Measurements from ENCODE around the gene TNFAIP6.
"Not testable (repeated sequence)": the region's sequence is repeated elsewhere in the genome, so short reads cannot be mapped to it uniquely, and the experiment has no call there.

TNFAIP6 gene

DNA sequence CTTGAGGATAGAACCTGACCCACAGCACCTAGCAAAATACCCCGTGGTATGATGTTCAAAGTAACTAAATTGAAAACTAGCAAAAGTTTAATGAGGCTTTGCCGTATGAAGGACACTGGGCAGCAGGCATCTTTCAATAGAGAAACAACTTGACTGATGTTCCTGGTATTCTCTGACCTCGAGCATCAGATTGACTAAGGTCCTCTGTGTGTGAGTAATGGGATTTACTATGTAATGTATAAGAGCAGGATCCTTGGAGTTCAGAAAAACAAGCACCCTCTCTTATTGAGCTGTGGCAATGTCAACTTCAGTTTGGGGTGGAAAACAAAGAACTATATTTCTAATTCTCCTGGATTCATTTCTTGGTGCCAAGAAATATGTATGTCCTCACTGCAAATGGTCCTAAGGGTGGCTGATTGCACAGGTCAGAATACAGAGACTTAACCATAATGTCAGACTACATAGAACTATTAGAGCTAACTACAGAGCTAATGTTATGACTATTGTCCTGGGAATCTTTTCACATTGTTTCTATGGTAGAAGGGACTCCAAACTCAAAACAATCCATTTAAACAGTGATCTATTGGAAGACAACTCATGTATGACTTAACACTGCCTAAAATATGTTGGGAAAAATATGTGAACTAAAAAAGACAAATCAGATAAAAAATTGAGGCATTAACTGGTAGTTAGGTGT lies 4.4 kb downstream of the TNFAIP6 start:
- DNase-seq, result no peak

DNA sequence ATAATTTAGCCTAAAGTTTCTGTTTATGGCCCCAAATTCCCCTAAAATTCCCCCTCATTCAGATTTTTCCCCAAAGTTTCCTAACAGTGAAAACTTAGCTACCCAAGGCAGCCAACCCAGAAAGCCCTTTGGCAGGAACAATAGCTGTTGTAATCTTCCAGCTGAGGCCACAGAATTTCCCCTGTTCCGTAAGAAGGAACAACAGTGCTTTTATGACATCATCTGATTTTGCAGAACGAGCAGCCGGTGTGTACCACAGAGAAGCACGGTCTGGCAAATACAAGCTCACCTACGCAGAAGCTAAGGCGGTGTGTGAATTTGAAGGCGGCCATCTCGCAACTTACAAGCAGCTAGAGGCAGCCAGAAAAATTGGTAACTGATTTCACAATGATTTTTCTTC lies 6.3 kb downstream of the TNFAIP6 start:
- DNase-seq, result peak; percentile 42 to 75

DNA sequence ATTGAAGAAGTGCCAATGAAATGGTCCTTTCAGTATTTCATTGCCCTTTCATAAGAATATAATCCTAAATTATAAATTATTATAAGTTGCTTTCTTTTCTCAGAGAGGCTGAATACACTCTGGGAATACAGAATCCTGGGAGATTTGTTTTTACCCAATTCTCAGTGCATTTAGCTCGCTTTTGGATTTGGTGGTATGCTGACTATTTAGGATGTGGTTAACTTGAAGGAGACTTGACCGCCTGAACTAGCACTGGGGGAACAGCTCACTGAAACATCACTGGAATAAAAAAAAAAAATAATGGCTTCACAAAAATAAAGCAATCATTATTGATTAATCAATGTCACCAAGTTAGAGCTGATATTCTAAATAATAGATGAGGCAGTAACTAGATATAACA lies 10.2 kb downstream of the TNFAIP6 start:
- DNase-seq, result no peak

DNA sequence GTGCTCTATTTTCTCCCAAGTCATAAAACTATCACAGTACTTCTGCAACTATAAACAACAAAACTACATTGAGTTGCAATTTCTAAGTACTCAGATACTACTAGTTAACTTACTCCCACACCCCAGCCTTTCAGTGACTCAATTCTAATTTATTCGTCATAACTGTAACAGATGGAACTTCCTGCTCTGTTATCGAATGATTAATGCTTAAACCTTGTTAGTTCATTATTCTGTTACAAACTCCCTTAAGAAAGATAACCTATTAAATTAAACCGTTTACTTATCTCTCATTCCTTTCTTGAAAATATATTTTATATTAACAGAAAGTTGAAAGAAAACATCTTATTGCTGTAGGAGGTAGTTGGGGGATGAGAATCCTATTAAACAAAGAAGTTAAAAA lies 17.0 kb downstream of the TNFAIP6 start:
- DNase-seq, result no peak

DNA sequence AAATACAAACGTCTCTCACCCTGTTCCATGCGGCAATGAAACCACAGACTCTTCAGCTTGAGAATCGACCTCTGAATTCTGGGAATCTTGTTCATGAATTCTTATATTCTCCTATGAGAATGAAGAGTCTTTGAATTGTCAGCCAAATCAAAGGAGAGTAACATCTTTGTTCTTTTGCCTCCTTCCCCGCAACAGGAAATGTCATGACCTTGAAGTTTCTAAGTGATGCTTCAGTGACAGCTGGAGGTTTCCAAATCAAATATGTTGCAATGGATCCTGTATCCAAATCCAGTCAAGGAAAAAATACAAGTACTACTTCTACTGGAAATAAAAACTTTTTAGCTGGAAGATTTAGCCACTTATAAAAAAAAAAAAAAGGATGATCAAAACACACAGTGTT lies 21.8 kb downstream of the TNFAIP6 start:
- DNase-seq, result no peak

DNA sequence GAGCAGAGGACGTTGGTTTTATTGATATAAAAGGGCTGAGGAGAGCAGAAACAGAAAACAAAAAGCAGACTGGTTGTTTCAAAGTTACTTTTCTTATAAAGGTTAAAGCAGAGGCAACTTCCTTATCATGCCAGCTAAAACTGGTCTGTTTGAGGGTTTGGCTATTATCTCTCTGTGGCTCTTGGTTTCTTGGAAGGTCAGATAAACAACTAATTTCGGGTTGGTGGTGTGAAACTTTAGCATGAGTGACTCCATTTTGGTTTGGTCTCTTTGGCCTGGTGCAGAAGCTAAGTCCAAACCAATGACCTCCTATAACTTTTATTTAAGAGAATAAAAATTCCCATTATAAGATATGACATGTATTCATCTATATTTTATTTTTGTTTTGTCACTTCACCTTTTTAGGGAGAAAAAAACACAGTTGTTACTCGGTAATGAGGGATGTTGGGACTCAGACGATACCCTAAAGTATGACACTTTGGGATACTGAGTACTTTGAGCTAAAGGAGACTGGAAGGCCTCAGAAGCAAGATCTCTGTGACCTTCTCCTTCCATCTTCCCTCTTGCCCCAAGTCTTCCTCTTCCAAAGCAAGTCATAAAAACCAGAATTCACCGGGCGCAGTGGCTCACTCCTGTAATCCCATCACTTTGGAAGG lies 23.3 kb downstream of the TNFAIP6 start:
- DNase-seq, result no peak

DNA sequence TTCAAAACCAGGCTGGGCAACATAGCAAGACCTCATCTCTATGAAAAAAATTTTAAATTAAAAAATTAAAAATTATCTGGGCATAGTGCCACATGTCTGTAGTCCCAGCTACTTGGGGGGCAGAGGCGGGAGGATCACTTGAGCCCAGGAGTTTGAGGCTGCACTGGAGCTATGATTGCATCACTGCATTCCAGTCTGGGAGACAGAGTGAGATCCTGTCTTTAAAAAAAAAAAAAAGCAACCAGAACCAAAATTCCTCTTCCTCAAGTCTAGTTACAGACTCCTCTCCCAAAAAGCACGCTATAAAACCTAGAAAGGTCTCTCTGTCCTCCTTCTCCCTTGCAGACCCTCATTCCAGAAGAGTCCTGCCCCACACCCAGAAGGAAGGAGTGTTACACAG lies 23.9 kb downstream of the TNFAIP6 start:
- DNase-seq, result no peak

DNA sequence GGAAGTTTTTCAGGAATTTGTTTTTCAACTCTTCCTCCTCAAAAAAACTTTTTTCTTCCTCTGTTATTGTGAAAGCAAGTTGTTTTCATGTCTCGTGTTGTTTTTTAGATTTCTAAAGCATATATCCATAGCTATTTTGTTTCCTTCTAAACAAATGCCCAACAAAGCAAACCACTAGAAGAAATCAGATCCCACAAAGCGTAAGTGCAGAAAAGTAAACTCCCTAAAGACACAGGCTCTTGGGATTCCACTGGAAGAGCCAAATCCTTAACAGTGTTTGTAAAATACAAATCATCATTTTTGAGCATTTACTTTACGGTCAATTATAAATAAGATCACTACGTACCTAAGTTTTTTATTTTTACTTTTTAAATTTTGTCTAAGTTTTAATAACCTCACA lies 30.6 kb downstream of the TNFAIP6 start:
- no peak for DNase-seq

DNA sequence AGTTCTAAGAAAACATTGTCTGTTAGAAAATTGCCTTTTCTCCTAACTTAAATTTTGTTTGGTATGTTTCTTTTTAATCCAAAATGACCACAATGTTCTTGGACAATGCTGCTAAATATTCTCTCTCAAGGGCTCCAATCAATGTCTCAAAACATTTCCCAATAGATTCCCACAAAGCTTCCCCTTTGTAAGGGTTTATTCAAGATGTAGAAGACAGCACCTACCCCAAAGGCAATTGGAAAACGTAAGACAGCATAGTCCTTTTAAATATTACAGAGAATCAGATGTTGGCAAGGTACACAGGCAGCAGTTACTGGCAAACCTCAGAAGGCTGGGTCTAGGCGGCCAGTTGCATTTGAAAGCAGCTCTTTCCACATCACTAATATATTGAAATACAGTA lies 34.0 kb downstream of the TNFAIP6 start:
- DNase-seq, result no peak

DNA sequence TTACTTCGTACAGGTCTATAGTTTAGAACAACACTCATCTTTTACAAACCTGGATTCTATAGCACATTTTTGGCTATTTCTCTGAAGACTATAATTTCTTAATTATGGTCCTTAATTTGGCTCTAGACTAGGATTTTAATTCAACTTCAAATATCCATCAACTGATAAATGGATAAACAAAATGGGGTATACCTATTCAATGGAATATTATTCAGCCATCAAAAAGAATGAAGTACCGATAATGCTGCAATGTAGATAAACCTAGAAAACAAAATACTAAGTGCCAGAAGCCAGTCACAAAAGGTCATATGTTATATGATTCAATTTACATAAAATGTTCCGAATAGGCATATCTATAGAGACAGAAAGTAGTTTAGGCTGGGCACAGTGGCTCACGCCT lies 37.1 kb downstream of the TNFAIP6 start:
- no peak for DNase-seq

DNA sequence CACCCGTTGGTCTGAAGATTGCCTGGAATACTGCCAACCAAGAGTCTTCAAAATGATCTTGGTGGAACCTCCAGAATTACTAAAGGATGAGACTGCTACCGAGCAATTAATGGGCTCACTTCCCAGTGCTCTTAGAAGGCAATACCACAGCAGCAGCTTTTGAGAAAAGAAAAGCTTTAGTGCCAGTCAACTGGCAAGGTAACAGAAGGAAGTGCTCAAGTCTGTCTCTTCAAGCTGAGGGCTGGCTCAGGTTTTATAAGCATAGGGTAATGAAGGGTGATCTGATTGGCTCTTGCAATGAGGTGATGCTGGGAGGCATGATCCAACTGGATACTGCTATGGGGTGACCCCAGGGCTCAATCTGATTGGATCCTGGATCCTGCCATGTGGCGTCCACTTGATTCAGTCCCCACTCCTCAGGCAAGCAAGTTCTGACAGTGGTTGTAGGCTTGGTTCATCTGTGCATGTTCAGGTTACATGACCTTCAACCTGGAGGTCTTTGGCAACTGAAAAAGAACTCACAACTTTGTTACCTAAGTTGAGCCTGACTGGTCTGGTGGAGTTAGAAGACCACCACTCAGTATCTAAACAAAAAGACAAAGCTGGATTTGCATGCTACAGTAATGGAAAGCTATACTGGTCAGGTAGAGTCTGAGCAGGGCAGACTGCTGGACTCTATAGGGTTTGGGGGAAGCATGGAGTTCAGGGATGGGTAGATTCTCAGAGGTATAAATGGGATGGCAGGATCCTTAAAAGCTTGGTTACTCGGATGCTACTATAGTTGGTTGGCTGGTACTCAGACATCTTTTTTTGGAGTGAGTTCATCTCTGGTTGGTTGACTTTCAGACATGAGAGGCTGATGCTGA lies 38.4 kb downstream of the TNFAIP6 start:
- no peak for DNase-seq

DNA sequence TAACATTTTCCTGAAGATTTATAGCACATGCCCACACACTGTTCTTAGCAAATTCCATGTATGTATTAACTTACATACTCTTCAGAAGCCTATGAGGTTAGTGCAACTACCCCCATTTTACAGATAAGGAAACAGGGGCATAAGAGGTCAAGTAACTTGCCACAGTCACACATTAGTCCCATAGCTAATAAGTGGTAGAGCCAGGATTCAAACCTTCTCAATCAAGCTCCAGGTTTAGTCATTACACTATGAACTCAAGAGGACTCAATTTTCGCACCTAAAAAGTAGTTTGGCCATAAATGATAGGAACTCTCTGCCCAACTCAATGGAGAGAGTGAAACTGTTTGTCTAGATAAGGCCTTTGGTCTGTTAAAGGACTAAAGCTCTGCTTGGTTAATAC lies 42.6 kb downstream of the TNFAIP6 start:
- no peak for DNase-seq

DNA sequence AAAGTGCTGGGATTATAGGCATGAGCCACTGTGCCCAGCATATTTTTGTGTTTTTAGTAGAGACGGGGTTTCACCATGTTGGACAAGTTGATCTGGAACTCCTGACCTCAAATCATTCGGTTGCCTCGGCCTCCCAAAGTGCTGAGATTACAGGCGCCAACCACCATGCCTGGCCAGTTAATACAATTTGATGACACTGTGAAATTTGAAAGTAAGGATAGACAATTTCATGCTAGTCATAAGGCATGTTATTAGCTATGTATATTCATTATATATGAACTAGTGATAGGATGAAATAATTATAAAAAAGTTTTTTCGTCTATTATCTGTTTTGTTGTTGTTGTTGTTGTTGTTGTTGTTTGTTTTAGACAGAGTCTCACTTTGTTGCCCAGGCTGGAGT lies 43.8 kb downstream of the TNFAIP6 start:
- no peak for DNase-seq

DNA sequence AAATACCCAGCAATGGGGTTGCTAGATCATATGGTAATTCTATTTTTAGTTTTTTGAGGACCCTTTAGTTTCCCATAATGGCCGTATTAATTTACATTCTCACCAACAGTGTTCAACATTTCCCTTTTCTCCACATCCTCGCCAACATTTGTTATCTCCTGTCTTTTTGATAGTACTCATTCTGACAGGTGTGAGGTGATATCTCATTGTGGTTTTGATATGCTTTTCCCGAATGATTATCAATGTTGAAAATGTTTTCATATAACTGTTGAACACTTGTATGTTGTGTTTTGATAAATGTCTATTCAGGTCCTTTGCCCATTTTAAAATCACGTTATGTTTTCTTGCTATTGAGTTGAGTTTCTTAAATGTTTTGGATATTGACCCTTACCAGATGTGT lies 46.5 kb downstream of the TNFAIP6 start:
- no peak for DNase-seq

DNA sequence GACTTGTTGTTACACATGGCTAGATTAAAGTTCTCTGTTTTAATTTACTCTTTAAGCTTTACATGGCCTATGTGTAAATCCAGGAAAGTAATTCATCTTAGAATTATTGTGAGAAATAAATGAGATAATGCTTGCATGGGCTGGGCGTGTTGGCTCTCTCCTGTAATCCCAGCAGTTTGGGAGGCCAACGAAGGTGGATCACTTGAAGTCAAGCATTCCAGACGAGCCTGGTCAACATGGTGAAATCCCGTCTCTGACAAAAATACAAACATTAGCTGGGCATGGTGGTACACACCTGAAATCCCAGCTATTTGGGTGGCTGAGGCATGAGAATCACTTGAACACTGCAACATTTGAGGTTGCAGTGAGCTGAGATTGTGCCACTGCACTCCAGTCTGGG lies 48.0 kb downstream of the TNFAIP6 start:
- no peak for DNase-seq

DNA sequence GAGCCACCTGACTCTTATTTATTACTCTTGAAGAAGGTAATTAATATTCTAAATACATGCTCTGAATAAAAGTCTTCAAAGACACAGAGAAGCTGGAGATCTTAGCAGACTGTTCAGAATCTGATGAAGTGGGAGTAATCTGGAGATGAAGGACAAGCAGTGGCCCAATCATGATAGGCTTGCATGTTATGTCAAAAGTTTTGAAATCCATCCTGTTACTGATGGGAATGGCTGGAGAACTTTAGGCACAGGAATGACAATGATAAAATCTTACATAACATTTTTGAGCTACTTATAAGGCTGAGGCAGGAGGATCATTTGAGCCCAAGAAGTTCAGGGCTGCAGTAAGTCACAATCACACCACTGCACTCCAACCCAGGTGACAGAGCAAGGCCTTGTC lies 49.9 kb downstream of the TNFAIP6 start:
- no peak for DNase-seq

DNA sequence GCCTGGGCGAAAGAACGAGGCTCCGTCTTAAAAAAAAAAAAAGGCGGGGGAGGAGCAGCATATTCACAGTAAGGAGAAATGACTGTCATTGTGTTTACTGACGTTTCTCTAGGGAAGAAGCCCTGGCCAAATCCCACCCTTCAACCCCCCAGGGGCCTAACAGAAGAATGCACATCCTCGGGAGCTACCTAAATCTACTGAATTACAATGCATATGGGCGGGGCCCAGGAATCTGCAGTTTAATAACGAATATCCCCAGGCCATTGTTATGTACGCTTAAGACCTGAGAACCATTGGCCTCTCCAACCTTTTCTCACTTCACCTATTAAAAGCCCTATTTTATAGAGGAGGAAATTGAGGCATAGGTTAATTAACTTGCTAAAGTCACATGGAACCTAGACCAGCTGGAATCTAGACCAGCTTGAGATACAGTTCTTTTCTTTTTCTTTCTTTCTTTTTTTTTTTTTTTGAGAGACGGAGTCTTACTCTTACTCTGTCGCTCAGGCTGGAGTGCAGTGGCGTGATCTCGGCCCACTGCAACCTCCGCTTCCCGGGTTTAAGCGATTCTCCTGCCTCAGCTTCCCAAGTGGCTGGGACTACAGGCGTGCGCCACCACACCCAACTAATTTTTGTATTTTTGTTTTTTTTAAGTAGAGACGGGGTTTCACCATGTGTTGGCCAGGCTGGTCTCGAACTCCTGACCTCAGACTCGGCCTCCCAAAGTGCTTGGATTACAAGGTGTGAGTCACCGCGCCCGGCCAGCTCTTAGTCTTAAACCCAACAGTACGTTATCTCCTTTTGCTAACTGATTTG lies 51.6 kb downstream of the TNFAIP6 start:
- no peak for DNase-seq

DNA sequence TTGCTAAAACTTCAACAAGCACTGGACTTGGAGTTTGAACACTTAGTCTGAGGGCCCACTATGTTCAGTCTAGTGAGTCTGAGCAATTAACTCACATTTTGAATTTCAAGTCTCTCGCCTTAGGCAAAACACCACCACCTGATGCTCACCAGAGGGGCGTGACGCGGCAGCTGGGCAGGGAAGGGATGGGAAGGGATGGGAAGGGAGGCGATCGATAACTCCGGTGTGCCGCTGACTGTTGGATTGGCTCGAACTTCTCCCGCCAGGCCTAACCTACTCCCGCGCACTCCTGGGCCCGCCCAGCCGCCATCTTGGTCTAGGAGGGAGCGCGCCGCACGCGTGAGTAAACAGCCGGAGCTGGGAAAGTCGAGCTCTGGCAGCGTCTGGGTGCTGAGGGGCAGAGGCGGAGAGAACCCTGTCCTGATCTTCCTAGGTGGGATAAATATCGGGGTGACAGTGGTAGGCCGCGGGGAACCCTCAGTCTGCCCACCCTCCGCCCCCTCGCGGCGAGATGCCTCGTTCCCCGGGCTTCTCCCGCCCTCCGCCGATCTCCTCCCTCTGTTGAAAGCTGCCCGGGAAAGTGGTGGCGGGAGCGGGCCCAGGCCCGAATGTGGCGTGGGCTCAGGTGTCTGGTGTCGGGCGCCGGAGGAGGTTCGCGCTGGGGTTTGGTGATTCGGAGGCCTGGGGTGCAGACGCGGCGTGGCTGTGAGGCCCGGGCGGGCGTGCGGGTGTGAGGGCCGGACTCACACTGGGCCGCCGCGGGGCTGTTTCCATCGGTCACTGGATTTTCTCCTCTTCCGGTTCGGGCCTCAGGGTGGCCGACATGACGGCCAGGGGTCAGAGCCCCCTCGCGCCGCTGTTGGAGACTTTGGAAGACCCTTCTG lies 52.5 kb downstream of the TNFAIP6 start, which contains the start of gene RIF1:
TSS of gene RIF1 (plus strand) at position 302 of the 884 bp plus-strand sequence. CDS start at position 824, 522 bp downstream.
- peak; percentile 88 to 89 for DNase-seq

DNA sequence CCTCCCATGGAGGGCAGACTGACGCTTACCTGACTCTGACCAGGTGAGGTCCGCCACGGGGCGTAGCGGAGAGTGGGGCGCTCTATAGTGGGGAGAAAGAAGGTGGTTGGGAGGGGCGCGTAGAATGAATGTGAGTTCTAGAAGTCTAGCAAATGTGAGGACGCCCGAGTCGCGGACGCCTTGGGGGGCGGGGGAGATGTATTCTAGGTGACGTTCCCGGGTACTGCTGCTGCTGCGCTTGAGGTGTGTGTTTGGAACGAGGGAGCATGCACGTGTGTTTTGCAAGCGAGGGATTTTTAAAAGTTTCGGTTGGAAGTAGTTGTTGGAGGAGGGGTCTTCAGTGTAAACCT lies 53.1 kb downstream of the TNFAIP6 start:
- DNase-seq, result no peak

DNA sequence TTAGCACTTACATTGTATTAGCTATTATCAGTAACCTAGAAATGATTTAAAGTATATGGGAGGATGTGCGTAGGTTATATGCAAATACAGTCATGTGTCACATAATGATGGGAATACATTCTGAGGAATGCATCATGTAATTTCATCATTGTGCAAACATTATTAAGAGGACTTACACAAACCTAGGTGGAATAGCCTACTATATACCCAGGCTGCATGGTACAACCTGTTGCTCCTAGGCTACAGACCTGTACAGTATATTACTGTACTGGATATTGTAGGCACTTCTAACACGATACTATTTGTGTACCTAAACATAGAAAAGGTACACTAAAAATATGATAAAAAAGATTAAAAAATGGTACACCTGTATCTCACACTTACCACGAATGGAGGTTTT lies 60.3 kb downstream of the TNFAIP6 start:
- DNase-seq, result no peak

DNA sequence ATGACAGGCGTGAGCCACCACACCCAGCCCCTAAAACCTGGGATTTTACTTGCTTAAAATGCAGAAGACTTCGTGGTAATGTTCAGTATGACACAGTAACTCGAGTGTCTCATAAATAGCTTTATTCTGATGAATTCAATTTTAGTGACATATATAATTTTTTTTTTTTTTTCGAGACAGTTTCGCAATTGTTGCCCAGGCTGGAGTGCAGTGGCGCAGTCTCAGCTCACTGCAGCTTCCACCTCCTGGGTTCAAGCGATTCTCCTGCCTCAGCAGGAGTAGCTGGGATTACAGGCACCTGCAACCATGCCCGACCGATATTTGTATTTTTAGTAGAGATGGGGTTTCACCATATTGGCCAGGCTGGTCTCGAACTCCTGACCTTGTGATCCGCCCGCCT lies 64.3 kb downstream of the TNFAIP6 start:
- not testable (repeated sequence) for DNase-seq

DNA sequence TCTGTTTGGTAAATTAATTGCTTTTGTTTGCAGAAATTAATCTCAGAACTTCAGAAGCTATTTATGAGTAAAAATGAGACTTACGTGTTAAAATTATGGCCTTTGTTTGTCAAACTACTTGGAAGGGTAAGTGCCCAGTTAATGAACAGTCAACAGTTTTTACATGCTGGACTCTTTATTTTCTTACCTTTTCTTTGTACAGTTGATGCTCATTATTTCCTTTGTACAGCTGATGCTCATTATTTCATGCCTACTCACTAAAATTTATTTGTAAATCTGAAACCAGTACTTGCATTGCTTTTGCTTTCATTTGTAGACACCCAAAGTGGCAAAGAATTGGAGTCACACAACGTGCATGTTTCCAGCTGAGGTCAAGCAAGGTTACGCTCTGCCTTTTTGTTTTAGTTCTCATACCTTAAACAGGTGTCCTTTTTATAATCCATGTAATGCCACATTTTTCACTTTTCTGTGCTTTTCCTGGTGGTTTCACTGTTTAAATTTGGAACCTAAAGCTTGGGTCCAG lies 65.6 kb downstream of the TNFAIP6 start:
- DNase-seq, result no peak
